H9 (cell line): ENCODE data around the gene CSTPP1. TPM values are rescaled to one million over a fixed set of nuclear protein-coding genes. Genes with fewer than 3 reads are reported as not detected.

Experiments used
- DNase-seq: peaks from one replicate; pipeline ENCODE4 v3.0.0-alpha.2; 2017
- H2AFZ ChIP-seq: one replicate; pipeline ENCODE4 v1.6.1; 2013; ENCODE audit warnings: mild to moderate bottlenecking, low read length, control low read depth, moderate library complexity
- H2AK5ac ChIP-seq: 2 replicates; pipeline ENCODE4 v1.6.1; 2013; ENCODE audit warnings: low read length, control low read depth, mixed read lengths; ENCODE audit not compliant: insufficient read length
- H2BK120ac ChIP-seq: one replicate; pipeline ENCODE4 v1.6.1; 2013; ENCODE audit warnings: low read depth, mild to moderate bottlenecking, low read length, control low read depth, inconsistent platforms; ENCODE audit not compliant: poor library complexity, severe bottlenecking
- H2BK12ac ChIP-seq: 2 replicates; pipeline ENCODE4 v1.6.1; 2013; ENCODE audit warnings: low read length, control low read depth, mixed read lengths, low read depth; ENCODE audit not compliant: insufficient read length
- H2BK15ac ChIP-seq: 2 replicates; pipeline ENCODE4 v1.6.1; 2013; ENCODE audit warnings: low read depth, low read length, control low read depth
- H2BK20ac ChIP-seq: one replicate; pipeline ENCODE4 v1.6.1; 2013; ENCODE audit warnings: low read depth, mild to moderate bottlenecking, low read length, control low read depth, inconsistent platforms; ENCODE audit not compliant: poor library complexity, severe bottlenecking
- H2BK5ac ChIP-seq: 2 replicates; pipeline ENCODE4 v1.6.1; 2013; ENCODE audit warnings: low read length, control low read depth, mixed read lengths; ENCODE audit not compliant: insufficient read length
- H3K14ac ChIP-seq: 2 replicates; pipeline ENCODE4 v1.6.1; 2013; ENCODE audit warnings: low read length, control low read depth; ENCODE audit not compliant: insufficient read depth
- H3K18ac ChIP-seq: 2 replicates; pipeline ENCODE4 v1.6.1; 2013; ENCODE audit warnings: low read depth, mild to moderate bottlenecking, mixed read lengths, low read length, control low read depth; ENCODE audit not compliant: insufficient read length
- H3K23ac ChIP-seq: 2 replicates; pipeline ENCODE4 v1.6.1; 2013; ENCODE audit warnings: low read length, control low read depth, mixed read lengths, low read depth; ENCODE audit not compliant: insufficient read length
- H3K23me2 ChIP-seq: 2 replicates; pipeline ENCODE4 v1.6.1; 2013; ENCODE audit warnings: low read depth, mild to moderate bottlenecking, mixed read lengths, low read length, control low read depth; ENCODE audit not compliant: insufficient read length, poor library complexity, severe bottlenecking
- H3K27ac ChIP-seq: 2 replicates; pipeline ENCODE4 v1.5.1; 2013; ENCODE audit warnings: low read length, control low read depth, mixed read lengths, low read depth; ENCODE audit not compliant: insufficient read length
- H3K27me3 ChIP-seq: 2 replicates; pipeline ENCODE4 v1.6.1; 2013; ENCODE audit warnings: low read length, control low read depth, inconsistent platforms; ENCODE audit not compliant: insufficient read depth
- H3K4ac ChIP-seq: 2 replicates; pipeline ENCODE4 v1.6.1; 2013; ENCODE audit warnings: low read depth, mild to moderate bottlenecking, control low read depth, inconsistent platforms, low read length, moderate library complexity
- H3K4me1 ChIP-seq: 2 replicates; pipeline ENCODE4 v1.6.1; 2013; ENCODE audit warnings: low read length, control low read depth, inconsistent platforms; ENCODE audit not compliant: insufficient read depth
- H3K4me2 ChIP-seq: 2 replicates; pipeline ENCODE4 v1.6.1; 2013; ENCODE audit warnings: low read length, control low read depth, mixed read lengths; ENCODE audit not compliant: insufficient read length, insufficient read depth
- H3K56ac ChIP-seq: 2 replicates; pipeline ENCODE4 v1.6.1; 2013; ENCODE audit warnings: low read depth, mild to moderate bottlenecking, mixed read lengths, low read length, control low read depth; ENCODE audit not compliant: insufficient read length
- H3K79me1 ChIP-seq: 2 replicates; pipeline ENCODE4 v1.6.1; 2013; ENCODE audit warnings: low read depth, mild to moderate bottlenecking, moderate library complexity, low read length, control low read depth, inconsistent platforms; ENCODE audit not compliant: insufficient read depth, poor library complexity, severe bottlenecking
- H3K79me2 ChIP-seq: 2 replicates; pipeline ENCODE4 v1.6.1; 2013; ENCODE audit warnings: low read length, control low read depth, inconsistent platforms; ENCODE audit not compliant: insufficient read depth
- H3K9ac ChIP-seq: 2 replicates; pipeline ENCODE4 v1.6.1; 2013; ENCODE audit warnings: low read length, control low read depth, mixed read lengths; ENCODE audit not compliant: insufficient read length; ENCODE audit errors: extremely low read depth
- H3K9me3 ChIP-seq: one replicate; pipeline ENCODE4 v1.6.1; 2013; ENCODE audit warnings: low read depth, low read length, inconsistent platforms; ENCODE audit not compliant: control insufficient read depth
- H3T11ph ChIP-seq: one replicate; pipeline ENCODE4 v1.6.1; 2013; ENCODE audit warnings: mild to moderate bottlenecking, low read length, control low read depth, inconsistent platforms
- H4K20me1 ChIP-seq: one replicate; pipeline ENCODE4 v1.6.1; 2013; ENCODE audit not compliant: control insufficient read depth, insufficient read length, insufficient read depth
- H4K5ac ChIP-seq: 2 replicates; pipeline ENCODE4 v1.6.1; 2013; ENCODE audit warnings: low read depth, mild to moderate bottlenecking, mixed read lengths, low read length, control low read depth; ENCODE audit not compliant: insufficient read length
- H4K8ac ChIP-seq: replicated peaks from 2 replicates; pipeline ENCODE4 v1.6.1; 2013; ENCODE audit warnings: low read length, control low read depth, mixed read lengths, low read depth; ENCODE audit not compliant: insufficient read length
- H4K91ac ChIP-seq: 2 replicates; pipeline ENCODE4 v1.6.1; 2013; ENCODE audit warnings: low read depth, mild to moderate bottlenecking, moderate library complexity, mixed read lengths, low read length, control low read depth; ENCODE audit not compliant: insufficient read length
- H3K27ac Mint-ChIP-seq, 3 experiments: 2 replicates in 2 of 3; 3 replicates in 1 of 3; pipeline ENCODE4 v1.8.0; 2020 to 2021; ENCODE audit warnings: mixed read lengths in 3 of 3, mild to moderate bottlenecking in 1 of 3, moderate library complexity in 1 of 3
- H3K27me3 Mint-ChIP-seq: 2 replicates; pipeline ENCODE4 v1.8.0; 2021; ENCODE audit warnings: low read depth, mild to moderate bottlenecking, moderate library complexity, mixed read lengths
- H3K36me3 Mint-ChIP-seq, 3 experiments: 2 replicates in 2 of 3; 3 replicates in 1 of 3; pipeline ENCODE4 v1.8.0; 2020 to 2021; ENCODE audit warnings: low read depth in 3 of 3, mixed read lengths in 3 of 3; ENCODE audit not compliant: insufficient read depth in 1 of 3
- H3K4me1 Mint-ChIP-seq, 2 experiments: 2 replicates each; pipeline ENCODE4 v1.8.0; 2020; ENCODE audit warnings: mixed read lengths in 2 of 2
- H3K4me3 Mint-ChIP-seq, 2 experiments: 2 replicates in 1 of 2; 3 replicates in 1 of 2; pipeline ENCODE4 v1.8.0; 2020 to 2021; ENCODE audit warnings: mild to moderate bottlenecking in 2 of 2, mixed read lengths in 2 of 2, moderate library complexity in 1 of 2
- H3K9me3 Mint-ChIP-seq, 2 experiments: 2 replicates in 1 of 2; 3 replicates in 1 of 2; pipeline ENCODE4 v1.8.0; 2020; ENCODE audit warnings: mild to moderate bottlenecking in 2 of 2, mixed read lengths in 2 of 2, moderate library complexity in 1 of 2
- CTCF ChIP-seq: fragments of 200-600 bp; sonication (generic); conservative IDR thresholded peaks from 3 replicates; pipeline ENCODE4 v1.8.0; 2021; ENCODE audit warnings: antibody characterized with exemption, mild to moderate bottlenecking
- WGBS: extraction: QIAGEN DNeasy Blood & Tissue Kit; methylation state at CpG from one replicate; pipeline ENCODE4 v1.1.7; 2013; ENCODE audit warnings: missing lambda C conversion rate, low lambda C conversion rate, mixed read lengths; ENCODE audit not compliant: insufficient read length; ENCODE audit errors: extremely low coverage; 5-methylcytosine and 5-hydroxymethylcytosine counted together
- total RNA-seq: library from RNA; stranded (reverse); gene quantifications from 2 replicates; pipeline ENCODE4 v1.2.1, GENCODE V29; 2021

The CSTPP1 gene
- total RNA-seq, 1 experiment from 2014 or later: 21.2 TPM

- Histone ChIP-seq H3K23me2 (peaks cover 24% of the 10 kb centered on the region), H2AK5ac (no peak overlapping the region), H3K9me3 (no peaks in the 10 kb centered on the region), H3K9ac (peak overlapping the region; percentile 35), H3K27me3 (no peaks in the 10 kb centered on the region; the same call in 1 of the 2 replicates), H3K18ac (no peak overlapping the region), H2BK12ac (no peak overlapping the region), H3K4me1 (peaks cover 8% of the 10 kb centered on the region; the same call in 1 of the 2 replicates), H4K91ac (no peak overlapping the region), H4K5ac (no peak overlapping the region), H2BK15ac (no peak overlapping the region), H3K79me1 (no peaks in the 10 kb centered on the region), H3K56ac (no peak overlapping the region), H2BK5ac (no peak overlapping the region), H2AFZ (no peak overlapping the region), H3K4me2 (peak overlapping the region; percentile 91), H3K4ac (no peak overlapping the region), H2BK20ac (no peak overlapping the region), H3K14ac (0 out of 2 replicates have a peak overlapping the region, but pooled peaks have one; percentile 50), H3K23ac (no peak overlapping the region), H2BK120ac (no peak overlapping the region), H3T11ph (no peak overlapping the region), H4K20me1 (no peaks in the 10 kb centered on the region), H4K8ac (no peak overlapping the region), H3K79me2 (peaks cover 3% of the 10 kb centered on the region; the same call in 1 of the 2 replicates), H3K27ac (no peak overlapping the region)
- Mint-ChIP-seq H3K27ac (peak overlapping the region in 1 of 3 experiments; percentile 93; a peak in 3 of 7 replicates), H3K4me3 (peak overlapping the region; percentile 79 to 97), H3K36me3 (peaks cover 2 to 4% (median 4%) of the 10 kb centered on the region in 3 experiments; a peak in 4 of 7 replicates), H3K27me3 (peaks cover 42% of the 10 kb centered on the region), H3K9me3 (no peaks in the 10 kb centered on the region; a peak in 1 of 5 replicates), H3K4me1 (peaks cover 65% of the 10 kb centered on the region in 2 experiments)
- WGBS: no CpG with 5 or more reads among the region's 24 CpGs
- TF ChIP-seq CTCF: peak; percentile 33; the same call in 2 of the 3 replicates
- DNase-seq: peak; percentile 70
Measured at GRCh38 chr11:46916286-46917108, 20.1 kb upstream of the CSTPP1 start.
